ENCODE results near the gene WSB1. TPM values are rescaled to one million over a fixed set of nuclear protein-coding genes. Genes with fewer than 3 reads are reported as not detected.

The WSB1 gene
- total and polyA plus RNA-seq, 9 of the 15 experiments (the other 6 are each of a cell fraction or from before 2014, with no cell fraction given) = 22.8 to 229 (median 81.1) TPM

GRCh38 chr17:27353461-27354050 is 59.6 kb downstream of the WSB1 start (continued):
- TF ChIP-seq KLF13 (tag; IDR thresholded peaks at IDR 0.05; ENCODE audit: borderline replicate concordance, low read depth) = no peak
- peak; percentile 100 for TF ChIP-seq FOSL1 (tag; conservative IDR thresholded peaks at IDR 0.05)
- 0 out of 2 replicates have a peak, but pooled peaks have one; percentile 17 for TF ChIP-seq THRA (IDR thresholded peaks at IDR 0.05)
- TF ChIP-seq MNT (conservative IDR thresholded peaks at IDR 0.05) = peak in 1 of 2 experiments; percentile 66; a peak in 3 of 4 replicates
- TF ChIP-seq DEAF1 (CRISPR knock-in tag; IDR thresholded peaks at IDR 0.05) = 0 out of 2 replicates have a peak, but pooled peaks have one; percentile 54
- no peak for TF ChIP-seq USF1 (CRISPR knock-in tag; IDR thresholded peaks at IDR 0.05)
- TF ChIP-seq GTF2A2 (tag; IDR thresholded peaks at IDR 0.05) = no peak
- TF ChIP-seq HDAC8 (tag; IDR thresholded peaks at IDR 0.05) = no peak; the same call in 1 of the 2 replicates
- TF ChIP-seq MTA1 (IDR thresholded peaks at IDR 0.05; ENCODE audit: borderline replicate concordance) = no peak
- TF ChIP-seq RBM25 (IDR thresholded peaks at IDR 0.05; ENCODE audit: low read depth, low read length, severe bottlenecking) = peak; percentile 28
- TF ChIP-seq CAMTA2 (CRISPR knock-in tag; conservative IDR thresholded peaks at IDR 0.05) = no peak
- TF ChIP-seq NKRF (IDR thresholded peaks at IDR 0.05; ENCODE audit: borderline replicate concordance) = no peak
- no peak for TF ChIP-seq ZNF764 (CRISPR knock-in tag; IDR thresholded peaks at IDR 0.05; ENCODE audit: low read depth)
- TF ChIP-seq FOXA1 (IDR thresholded peaks at IDR 0.05; ENCODE audit: borderline replicate concordance) = no peak
- no peak for TF ChIP-seq CBX2 (IDR thresholded peaks at IDR 0.05; ENCODE audit: insufficient read depth, low read length, poor library complexity, severe bottlenecking)
- TF ChIP-seq SMAD1 (IDR thresholded peaks at IDR 0.05; ENCODE audit: low read depth, low read length, partially characterized antibody) = peak; percentile 72
- TF ChIP-seq MCM7 (IDR thresholded peaks at IDR 0.05) = no peak
- TF ChIP-seq CREM (IDR thresholded peaks at IDR 0.05; ENCODE audit: low read depth) = peak; percentile 94
- TF ChIP-seq TEAD4 (IDR thresholded peaks at IDR 0.05; ENCODE audit: low read length) = no peak
- TF ChIP-seq TEAD4 (CRISPR knock-in tag; IDR thresholded peaks at IDR 0.05; ENCODE audit: borderline replicate concordance) = no peak
- TF ChIP-seq KLF16 (IDR thresholded peaks at IDR 0.05) = 0 out of 2 replicates have a peak, but pooled peaks have one; percentile 1
- peak; percentile 91 to 92; a peak in 3 of 4 replicates for TF ChIP-seq NRF1 (conservative IDR thresholded peaks at IDR 0.05 in 1 of 2, IDR thresholded peaks at IDR 0.05 in 1 of 2)
